ENCODE data around the gene ZFTA. TPM values are rescaled to one million over a fixed set of nuclear protein-coding genes. Genes with fewer than 3 reads are reported as not detected.

Gene ZFTA
- total RNA-seq, 1 experiment from 2014 or later: 30.8 TPM

GRCh38 chr11:63800921-63801320 is 32.3 kb upstream of the ZFTA start:
- POLR2A ChIA-PET: no interaction called here
- H3K27ac Mint-ChIP-seq (ENCODE audit: unreplicated experiment): no peak overlapping the region

GRCh38 chr11:63795066-63795465 is 26.5 kb upstream of the ZFTA start:
- H3K9me3 Mint-ChIP-seq (ENCODE audit: unreplicated experiment): peaks cover 11% of the 10 kb centered on the region
- no TSS peak for BruUV-seq (replicated peaks)
- H3K27me3 ChIP-seq (replicated peaks; ENCODE audit: control insufficient read depth, insufficient read depth, low read length): no peaks in the 10 kb centered on the region
- H3K9me3 ChIP-seq: peaks cover 17% of the 10 kb centered on the region
- no peak for TF ChIP-seq CTCF (IDR thresholded peaks at IDR 0.05; ENCODE audit: insufficient read depth in 1 of 2, low read depth in 1 of 2, low read length in 1 of 2, severe bottlenecking in 1 of 2, unreplicated experiment in 1 of 2)
- H3K4me3 Mint-ChIP-seq (ENCODE audit: unreplicated experiment): no peak overlapping the region
- H3K36me3 Mint-ChIP-seq (ENCODE audit: insufficient read depth, unreplicated experiment): no peaks in the 10 kb centered on the region
- H3K4me3 ChIP-seq (ENCODE audit: low read depth, low read length): no peak overlapping the region
- POLR2A ChIA-PET: no interaction called here
- no peaks in the 10 kb centered on the region for H3K27me3 Mint-ChIP-seq (ENCODE audit: insufficient read depth, unreplicated experiment)
- no peak for DNase-seq
- no peaks in the 10 kb centered on the region for H3K36me3 ChIP-seq (ENCODE audit: control insufficient read depth, insufficient read depth, low read length)
- H3K27ac Mint-ChIP-seq (ENCODE audit: unreplicated experiment): no peak overlapping the region
- intact Hi-C loops (cut with micrococcal nuclease; ENCODE audit: unreplicated experiment): no loop called here
- CTCF ChIA-PET: no interaction called here
- no peaks in the 10 kb centered on the region for H3K4me1 Mint-ChIP-seq (ENCODE audit: low read depth, unreplicated experiment)
- H3K4me1 ChIP-seq: no peaks in the 10 kb centered on the region

More at GRCh38 chr11:63800921-63801320, 32.3 kb upstream of the ZFTA start:
- H3K9me3 ChIP-seq: no peaks in the 10 kb centered on the region
- DNase-seq: no peak
- no peak overlapping the region for H3K4me3 ChIP-seq (ENCODE audit: low read depth, low read length)
- H3K4me1 ChIP-seq: peaks cover 7% of the 10 kb centered on the region; the same call in 1 of the 2 replicates
- BruUV-seq (replicated peaks): no TSS peak
- no peaks in the 10 kb centered on the region for H3K36me3 ChIP-seq (ENCODE audit: control insufficient read depth, insufficient read depth, low read length)
- CTCF ChIA-PET: no interaction called here
- Mint-ChIP-seq H3K27me3 (ENCODE audit: insufficient read depth, unreplicated experiment) (no peaks in the 10 kb centered on the region), H3K36me3 (ENCODE audit: insufficient read depth, unreplicated experiment) (no peaks in the 10 kb centered on the region), H3K4me3 (ENCODE audit: unreplicated experiment) (no peak overlapping the region), H3K9me3 (ENCODE audit: unreplicated experiment) (no peaks in the 10 kb centered on the region), H3K4me1 (ENCODE audit: low read depth, unreplicated experiment) (peaks cover 5% of the 10 kb centered on the region)
- intact Hi-C loops (cut with micrococcal nuclease; ENCODE audit: unreplicated experiment): no loop called here
- TF ChIP-seq CTCF (IDR thresholded peaks at IDR 0.05; ENCODE audit: insufficient read depth in 1 of 2, low read depth in 1 of 2, low read length in 1 of 2, severe bottlenecking in 1 of 2, unreplicated experiment in 1 of 2): no peak
- no peaks in the 10 kb centered on the region for H3K27me3 ChIP-seq (replicated peaks; ENCODE audit: control insufficient read depth, insufficient read depth, low read length)

- peaks cover 17% of the 10 kb centered on the region for H3K9me3 ChIP-seq
Measured at GRCh38 chr11:63793161-63793560, 24.6 kb upstream of the ZFTA start.

More at GRCh38 chr11:63793161-63793560, 24.6 kb upstream of the ZFTA start:
- DNase-seq: no peak
- H3K27me3 ChIP-seq (replicated peaks; ENCODE audit: control insufficient read depth, insufficient read depth, low read length): no peaks in the 10 kb centered on the region
- H3K4me3 ChIP-seq (ENCODE audit: low read depth, low read length): no peak overlapping the region
- intact Hi-C loops (cut with micrococcal nuclease; ENCODE audit: unreplicated experiment): no loop called here
- H3K36me3 Mint-ChIP-seq (ENCODE audit: insufficient read depth, unreplicated experiment): no peaks in the 10 kb centered on the region
- no peak for TF ChIP-seq CTCF (IDR thresholded peaks at IDR 0.05; ENCODE audit: insufficient read depth in 1 of 2, low read depth in 1 of 2, low read length in 1 of 2, severe bottlenecking in 1 of 2, unreplicated experiment in 1 of 2)
- H3K9me3 Mint-ChIP-seq (ENCODE audit: unreplicated experiment): peaks cover 11% of the 10 kb centered on the region
- CTCF ChIA-PET: no interaction called here
- H3K27me3 Mint-ChIP-seq (ENCODE audit: insufficient read depth, unreplicated experiment): no peaks in the 10 kb centered on the region
- H3K27ac Mint-ChIP-seq (ENCODE audit: unreplicated experiment): no peak overlapping the region
- no TSS peak for BruUV-seq (replicated peaks)
- H3K4me3 Mint-ChIP-seq (ENCODE audit: unreplicated experiment): no peak overlapping the region
- POLR2A ChIA-PET: no interaction called here
- no peaks in the 10 kb centered on the region for H3K4me1 ChIP-seq
- no peaks in the 10 kb centered on the region for H3K36me3 ChIP-seq (ENCODE audit: control insufficient read depth, insufficient read depth, low read length)
- H3K4me1 Mint-ChIP-seq (ENCODE audit: low read depth, unreplicated experiment): no peaks in the 10 kb centered on the region

Measured in Caco-2 (cell line).